H4 (cell line): Measurements from ENCODE around the gene CEP131. TPM values are rescaled to one million over a fixed set of nuclear protein-coding genes. Genes with fewer than 3 reads are reported as not detected.

ENCODE experiments used
- DNase-seq: peaks from one replicate; pipeline ENCODE4 v3.0.0-alpha.2; 2015; ENCODE audit warnings: low spot score
- total RNA-seq: library from RNA; depleted of rRNA; stranded (reverse); fragments of >200 nt; shearing (Covaris generic); gene quantifications from 2 replicates; pipeline ENCODE4 v1.2.3, GENCODE V29; 2014

CEP131 gene
- total RNA-seq, 1 experiment from 2014 or later: 5.3 TPM

DNA sequence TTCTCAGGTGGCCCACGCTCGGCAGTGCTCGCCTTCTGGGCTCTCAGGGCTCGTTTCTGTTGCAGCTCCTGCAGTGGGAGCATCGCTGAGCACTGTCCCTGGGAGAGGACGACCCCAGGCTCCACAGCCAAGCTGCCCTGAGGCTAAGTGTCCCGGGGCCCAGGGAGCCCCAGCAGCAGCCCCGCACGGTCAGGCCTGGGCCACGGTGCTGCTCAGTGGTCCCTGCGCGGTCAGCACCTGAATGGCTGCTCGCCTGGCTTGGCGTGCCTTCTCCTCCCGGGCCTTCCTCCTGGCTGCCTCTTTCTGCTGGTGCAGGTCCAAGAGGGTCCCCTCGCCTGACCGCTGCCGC, 23.3 kb downstream of the CEP131 start:
- no peak for DNase-seq

GRCh38 chr17:81198826-81199481, 23.8 kb downstream of the CEP131 start:
- no peak for DNase-seq

- DNase-seq: no peak
These were observed 24.8 kb downstream of the CEP131 start for GRCh38 chr17:81197831-81198490.

DNA sequence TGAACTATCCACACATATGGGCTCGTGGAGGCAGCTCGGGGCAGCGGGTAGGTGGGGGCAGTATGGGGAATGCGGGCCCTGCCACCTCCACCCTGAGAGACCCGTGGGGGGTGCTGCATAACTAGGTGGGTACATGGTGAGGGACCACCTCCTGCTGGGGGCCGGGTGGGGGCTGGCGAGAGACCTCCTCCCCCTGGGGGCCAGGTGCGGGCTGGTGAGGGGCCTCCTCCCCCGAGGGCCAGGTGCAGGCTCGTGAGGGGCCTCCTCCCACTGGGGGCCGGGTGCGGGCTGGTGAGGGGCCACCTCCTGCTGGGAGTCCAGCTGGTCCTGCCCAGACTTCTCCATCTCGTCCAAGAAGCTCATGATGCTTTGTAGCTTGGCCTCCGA, 25.4 kb downstream of the CEP131 start:
- no peak for DNase-seq

- no peak for DNase-seq
These were observed 26.0 kb downstream of the CEP131 start for GRCh38 chr17:81196505-81197408.

DNA sequence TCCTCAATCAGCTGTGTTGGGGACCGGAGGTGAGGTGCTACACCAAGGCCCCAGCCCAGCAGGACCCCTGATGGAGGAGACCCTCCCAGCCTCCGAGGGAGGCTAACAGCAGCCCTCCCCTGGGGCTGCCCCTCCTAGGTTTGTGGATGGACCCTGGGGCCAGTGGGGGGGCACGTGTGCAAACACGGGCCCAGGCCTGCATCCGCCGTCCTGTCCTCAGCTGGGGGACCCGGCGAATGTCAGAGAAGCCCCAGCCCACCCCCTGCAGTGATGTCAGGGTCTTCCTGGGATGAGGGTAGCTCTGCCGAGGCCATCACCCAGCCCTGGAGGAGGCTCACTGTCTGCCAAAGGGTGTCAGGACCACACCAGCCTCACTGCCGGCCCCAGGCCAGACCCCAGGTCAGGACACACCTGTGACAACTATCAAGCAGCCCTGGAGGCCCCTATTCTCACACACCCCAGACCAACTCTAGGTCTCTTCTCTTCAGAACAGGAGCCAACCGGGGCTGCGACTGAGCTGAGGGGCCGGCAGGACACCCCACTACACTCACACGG, 26.7 kb downstream of the CEP131 start:
- no peak for DNase-seq

DNA sequence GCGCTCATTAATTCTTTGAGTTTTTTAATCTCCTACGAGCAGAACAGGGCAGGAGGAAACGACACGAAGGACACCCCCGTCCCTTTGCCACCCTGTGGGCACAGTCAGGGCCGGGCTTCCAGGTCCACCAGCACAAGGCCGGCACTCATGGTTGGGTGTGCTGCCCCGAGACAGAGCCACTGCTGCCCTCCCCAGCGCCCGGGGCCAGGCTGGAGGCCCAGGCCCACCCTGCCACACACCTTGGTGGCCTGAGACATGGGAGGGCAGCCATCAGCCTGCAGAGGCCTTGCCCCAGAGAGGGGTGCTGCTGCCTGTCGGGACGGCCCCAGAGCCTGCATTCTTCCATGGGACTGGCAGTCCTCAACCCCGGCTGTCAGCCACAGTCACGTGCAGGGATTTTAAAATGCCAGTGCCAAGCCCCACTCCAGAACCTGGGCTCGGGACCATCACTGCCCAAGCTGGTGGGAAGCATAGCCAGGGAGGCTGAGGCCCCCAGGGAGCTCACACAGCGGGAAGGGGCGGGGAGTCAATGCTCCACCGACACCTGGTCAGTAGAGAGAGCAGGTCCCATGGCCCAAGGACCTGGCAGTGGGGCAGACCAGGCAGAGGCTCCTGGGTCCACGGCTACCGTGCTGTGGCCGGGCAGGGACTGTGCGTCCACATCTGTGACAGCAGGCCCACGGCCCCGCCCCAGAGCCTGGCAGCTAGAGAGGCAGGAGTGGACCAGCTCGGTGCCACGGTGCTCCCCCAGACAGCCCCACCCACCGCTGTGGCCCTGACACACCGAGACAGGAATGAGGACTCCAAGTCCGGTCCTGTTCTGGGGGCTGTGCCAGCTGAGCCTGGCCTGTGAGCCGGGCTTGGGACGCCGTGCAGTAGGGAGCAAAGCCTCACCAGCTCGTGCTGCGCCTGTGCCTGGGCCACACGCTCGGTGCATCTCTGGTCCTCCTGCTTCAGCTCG, 27.5 kb downstream of the CEP131 start:
- no peak for DNase-seq

- DNase-seq: no peak
These were observed 28.5 kb downstream of the CEP131 start for GRCh38 chr17:81194225-81194760.

- no peak for DNase-seq
These were observed 29.1 kb downstream of the CEP131 start for GRCh38 chr17:81193470-81194224.

DNA sequence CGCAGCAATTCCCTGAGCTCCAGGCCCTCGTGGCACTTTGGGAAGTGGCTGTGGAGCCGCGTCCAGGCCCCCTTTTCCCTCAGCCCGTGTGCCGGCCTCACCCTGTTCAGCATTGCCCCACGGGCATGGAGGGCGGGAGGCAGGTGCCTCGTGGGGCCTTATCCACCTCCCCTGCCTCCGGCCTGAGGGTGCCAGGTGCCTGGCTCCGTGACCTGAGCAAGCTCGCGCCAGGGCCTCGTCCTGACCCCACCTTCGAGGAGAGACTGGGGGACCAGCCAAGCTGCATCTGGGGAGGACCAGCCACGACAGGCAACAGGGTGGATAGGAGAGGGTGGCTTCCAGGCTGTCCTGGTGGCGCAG, 29.7 kb downstream of the CEP131 start:
- no peak for DNase-seq

DNA sequence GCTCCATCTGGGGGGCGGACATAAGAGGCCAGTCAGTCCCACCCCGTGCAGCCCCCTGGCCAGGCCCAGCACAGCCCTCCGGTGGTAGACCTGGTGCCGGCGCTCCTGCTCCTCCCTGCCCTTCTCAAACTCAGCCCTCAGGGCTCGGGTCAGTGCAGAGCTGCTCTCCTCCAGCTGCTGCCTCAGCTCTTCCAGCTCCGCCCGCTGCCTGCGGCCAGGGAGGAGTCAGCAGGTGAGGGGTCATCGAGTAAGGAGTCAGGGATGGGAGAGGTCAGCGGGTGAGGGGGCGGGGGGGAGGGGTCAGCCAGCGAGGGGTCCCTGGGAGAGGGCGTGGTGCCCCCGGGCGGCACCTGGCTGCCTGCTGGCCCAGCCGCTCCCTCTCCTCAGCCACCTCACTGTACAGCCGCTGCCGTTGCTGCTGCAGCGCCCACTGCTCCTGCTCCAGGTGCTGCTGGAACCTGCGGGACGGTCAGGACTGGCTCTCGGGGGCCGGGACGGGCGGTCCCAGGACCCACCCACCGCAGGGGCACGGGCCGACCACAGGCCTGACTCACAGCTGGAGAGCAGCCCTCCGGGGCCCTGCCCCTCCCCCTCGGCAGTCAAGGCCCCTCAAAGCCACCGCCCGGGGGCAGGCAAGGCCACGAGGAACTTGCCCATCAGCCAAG, 30.2 kb downstream of the CEP131 start:
- no peak for DNase-seq

- DNase-seq: no peak
These were observed 31.1 kb downstream of the CEP131 start for GRCh38 chr17:81191646-81192045.

GRCh38 chr17:81191116-81191515, 31.6 kb downstream of the CEP131 start:
- no peak for DNase-seq

DNA sequence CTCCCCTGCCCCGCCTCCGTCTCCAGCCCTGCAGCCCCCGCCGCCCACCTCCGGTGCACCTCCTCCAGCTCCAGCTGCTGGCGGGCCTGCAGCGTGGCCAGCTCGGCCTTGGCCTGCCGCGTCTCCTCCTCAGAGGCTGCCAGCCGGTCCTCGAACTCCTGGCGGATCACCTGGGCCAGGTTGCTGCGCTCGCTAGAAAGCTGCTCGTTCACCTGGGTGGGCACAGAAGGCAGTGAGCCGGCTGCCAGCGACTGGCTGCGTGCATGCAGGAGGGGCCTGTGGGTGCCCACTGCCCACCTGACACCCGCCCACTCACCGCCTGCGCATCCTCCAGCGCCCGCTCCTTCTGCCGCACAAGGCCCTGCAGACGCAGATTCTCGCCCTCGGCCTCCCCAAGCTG, 32.2 kb downstream of the CEP131 start:
- DNase-seq: no peak

DNA sequence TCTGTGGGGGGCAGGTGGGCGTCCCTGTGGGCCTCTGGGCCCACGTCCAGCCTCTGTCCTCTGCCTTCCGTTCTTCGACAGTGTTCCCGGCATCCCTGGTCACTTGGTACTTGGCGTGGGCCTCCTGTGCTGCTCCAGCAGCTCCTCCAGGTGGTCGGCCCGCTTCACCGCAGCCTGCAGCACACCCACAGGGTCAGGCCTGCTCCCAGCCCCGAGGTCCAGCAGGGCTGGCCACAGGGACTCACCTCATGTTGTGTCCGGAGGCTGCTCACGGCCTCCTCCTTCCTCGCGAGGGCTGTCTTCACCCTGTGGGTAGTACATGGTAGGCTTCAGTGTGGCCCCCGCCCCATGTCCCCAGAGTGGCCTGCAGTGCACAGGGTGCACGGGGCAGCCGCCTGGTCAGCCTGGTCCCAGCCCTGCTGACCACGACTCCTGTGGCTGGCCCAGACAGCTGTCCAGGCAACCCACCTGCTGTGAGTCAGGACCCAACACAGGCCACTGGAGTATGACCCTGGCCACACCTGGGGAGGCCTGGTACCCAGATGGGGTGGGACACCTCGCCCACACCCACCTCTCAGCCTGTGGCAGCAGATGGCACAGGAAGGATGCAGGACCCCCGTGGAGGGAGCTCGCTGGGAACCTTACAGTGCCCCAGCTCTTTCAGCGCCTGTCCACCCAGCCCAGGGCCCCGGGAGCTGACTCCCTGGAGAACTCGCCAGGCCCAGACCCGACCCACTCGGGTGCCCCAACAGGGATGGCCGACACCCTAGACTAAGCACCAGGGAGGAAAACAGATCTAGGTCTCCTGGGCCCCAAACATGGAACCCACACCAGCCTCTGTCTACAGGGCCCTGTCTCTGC, 32.9 kb downstream of the CEP131 start:
- no peak for DNase-seq

DNA sequence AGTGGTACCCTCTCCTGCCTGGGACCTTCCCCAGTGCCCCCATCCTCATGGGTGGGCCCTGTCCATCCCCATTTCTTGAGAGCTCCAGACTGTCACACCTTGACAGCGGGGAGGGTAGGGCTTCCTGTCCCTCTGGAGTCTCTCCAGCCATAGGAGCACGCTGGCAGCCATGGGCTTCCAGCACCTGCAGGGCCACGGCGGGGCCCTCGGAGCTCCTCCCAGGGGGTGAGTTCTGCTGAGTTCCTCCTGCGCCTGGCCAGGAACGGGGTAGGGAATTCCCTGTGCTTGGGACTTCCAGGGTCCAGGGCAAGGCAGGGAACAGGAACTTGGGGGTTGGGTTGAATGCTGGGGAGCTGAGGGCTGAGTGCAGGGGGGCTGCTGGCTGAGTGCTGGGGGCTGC, 33.7 kb downstream of the CEP131 start:
- DNase-seq: no peak

- DNase-seq: no peak
These were observed 34.3 kb downstream of the CEP131 start for GRCh38 chr17:81188491-81188840.

- no peak for DNase-seq
These were observed 34.9 kb downstream of the CEP131 start for GRCh38 chr17:81187586-81188490.
